ENCODE results near the gene MAN2A1. TPM values are rescaled to one million over a fixed set of nuclear protein-coding genes. Genes with fewer than 3 reads are reported as not detected.
"Not testable (repeated sequence)": the region's sequence is repeated elsewhere in the genome, so short reads cannot be mapped to it uniquely, and the experiment has no call there.

The MAN2A1 gene
- total RNA-seq, 3 donors from 2014 or later = 28.2 to 31.8 (median 30.4) TPM

- Mint-ChIP-seq H3K4me1 (ENCODE audit: low read depth) (peaks cover under 1% of the 10 kb centered on the region), H3K27me3 (ENCODE audit: low read depth) (no peaks in the 10 kb centered on the region), H3K9me3 (no peaks in the 10 kb centered on the region), H3K36me3 (ENCODE audit: insufficient read depth) (peaks cover 28% of the 10 kb centered on the region), H3K4me3 (no peak overlapping the region)
- ATAC-seq (no peak), DNase-seq (no peak)
These were observed 130.2 kb downstream of the MAN2A1 start for GRCh38 chr5:109819878-109820277.

- no peaks in the 10 kb centered on the region for H3K9me3 Mint-ChIP-seq
These were observed 133.9 kb downstream of the MAN2A1 start for GRCh38 chr5:109823597-109823996.

GRCh38 chr5:109825450-109825849, 135.7 kb downstream of the MAN2A1 start:
- Mint-ChIP-seq H3K36me3 (ENCODE audit: insufficient read depth) (peaks cover 46% of the 10 kb centered on the region), H3K9me3 (no peaks in the 10 kb centered on the region), H3K27me3 (ENCODE audit: low read depth) (no peaks in the 10 kb centered on the region), H3K4me3 (no peak overlapping the region), H3K4me1 (ENCODE audit: low read depth) (peaks cover 5% of the 10 kb centered on the region)
- ATAC-seq (no peak), DNase-seq (no peak)

More at GRCh38 chr5:109823597-109823996, 133.9 kb downstream of the MAN2A1 start:
- Mint-ChIP-seq H3K36me3 (ENCODE audit: insufficient read depth) (peaks cover 44% of the 10 kb centered on the region), H3K27me3 (ENCODE audit: low read depth) (no peaks in the 10 kb centered on the region), H3K4me3 (no peak overlapping the region), H3K4me1 (ENCODE audit: low read depth) (peaks cover 1% of the 10 kb centered on the region)
- DNase-seq = no peak
- no peak for ATAC-seq

GRCh38 chr5:109826426-109826825, 136.7 kb downstream of the MAN2A1 start:
- Mint-ChIP-seq H3K36me3 (ENCODE audit: insufficient read depth) (peaks cover 47% of the 10 kb centered on the region), H3K9me3 (no peaks in the 10 kb centered on the region), H3K4me1 (ENCODE audit: low read depth) (peaks cover 7% of the 10 kb centered on the region), H3K27me3 (ENCODE audit: low read depth) (no peaks in the 10 kb centered on the region), H3K4me3 (no peak overlapping the region)
- ATAC-seq = no peak
- no peak for DNase-seq

GRCh38 chr5:109829331-109829730, 139.6 kb downstream of the MAN2A1 start:
- no peak for DNase-seq
- no peaks in the 10 kb centered on the region for H3K9me3 Mint-ChIP-seq
- H3K36me3 Mint-ChIP-seq (ENCODE audit: insufficient read depth) = peaks cover 44% of the 10 kb centered on the region
- H3K4me1 Mint-ChIP-seq (ENCODE audit: low read depth) = peaks cover 12% of the 10 kb centered on the region
- ATAC-seq = no peak
- no peak overlapping the region for H3K4me3 Mint-ChIP-seq
- no peaks in the 10 kb centered on the region for H3K27me3 Mint-ChIP-seq (ENCODE audit: low read depth)

GRCh38 chr5:109830955-109831502, 141.3 kb downstream of the MAN2A1 start:
- Mint-ChIP-seq H3K4me1 (ENCODE audit: low read depth) (peaks cover 10% of the 10 kb centered on the region), H3K4me3 (no peak overlapping the region), H3K27me3 (ENCODE audit: low read depth) (no peaks in the 10 kb centered on the region), H3K9me3 (no peaks in the 10 kb centered on the region), H3K36me3 (ENCODE audit: insufficient read depth) (peaks cover 46% of the 10 kb centered on the region)
- DNase-seq = no peak
- ATAC-seq = no peak

- ATAC-seq; DNase-seq; H3K9me3 Mint-ChIP-seq; H3K27me3 Mint-ChIP-seq (ENCODE audit: low read depth); H3K4me3 Mint-ChIP-seq: not testable (repeated sequence)
- Mint-ChIP-seq H3K36me3 (ENCODE audit: insufficient read depth) (peaks cover 46% of the 10 kb centered on the region), H3K4me1 (ENCODE audit: low read depth) (peaks cover 10% of the 10 kb centered on the region)
These were observed 142.8 kb downstream of the MAN2A1 start for GRCh38 chr5:109832207-109833188.

- Mint-ChIP-seq H3K4me3 (no peak overlapping the region), H3K4me1 (ENCODE audit: low read depth) (peaks cover 10% of the 10 kb centered on the region), H3K9me3 (no peaks in the 10 kb centered on the region), H3K27me3 (ENCODE audit: low read depth) (no peaks in the 10 kb centered on the region), H3K36me3 (ENCODE audit: insufficient read depth) (peaks cover 47% of the 10 kb centered on the region)
- DNase-seq (no peak), ATAC-seq (no peak)
These were observed 144.2 kb downstream of the MAN2A1 start for GRCh38 chr5:109833946-109834345.

- peaks cover 5% of the 10 kb centered on the region for H3K4me1 Mint-ChIP-seq (ENCODE audit: low read depth)
- H3K9me3 Mint-ChIP-seq = no peaks in the 10 kb centered on the region
- H3K4me3 Mint-ChIP-seq = no peak overlapping the region
- DNase-seq (no peak), ATAC-seq (no peak)
- H3K36me3 Mint-ChIP-seq (ENCODE audit: insufficient read depth) = peaks cover 52% of the 10 kb centered on the region
- H3K27me3 Mint-ChIP-seq (ENCODE audit: low read depth) = no peaks in the 10 kb centered on the region
These were observed 146.6 kb downstream of the MAN2A1 start for GRCh38 chr5:109836280-109836679.

- no peak overlapping the region for H3K4me3 Mint-ChIP-seq
- peaks cover 58% of the 10 kb centered on the region for H3K36me3 Mint-ChIP-seq (ENCODE audit: insufficient read depth)
- H3K9me3 Mint-ChIP-seq = no peaks in the 10 kb centered on the region
- no peaks in the 10 kb centered on the region for H3K27me3 Mint-ChIP-seq (ENCODE audit: low read depth)
- peaks cover 5% of the 10 kb centered on the region for H3K4me1 Mint-ChIP-seq (ENCODE audit: low read depth)
- DNase-seq (no peak), ATAC-seq (no peak)
These were observed 147.6 kb downstream of the MAN2A1 start for GRCh38 chr5:109837231-109837861.

GRCh38 chr5:109838157-109838556, 148.4 kb downstream of the MAN2A1 start:
- H3K9me3 Mint-ChIP-seq = no peaks in the 10 kb centered on the region
- no peak overlapping the region for H3K4me3 Mint-ChIP-seq
- H3K27me3 Mint-ChIP-seq (ENCODE audit: low read depth) = no peaks in the 10 kb centered on the region
- DNase-seq (no peak), ATAC-seq (no peak)
- peaks cover 5% of the 10 kb centered on the region for H3K4me1 Mint-ChIP-seq (ENCODE audit: low read depth)
- H3K36me3 Mint-ChIP-seq (ENCODE audit: insufficient read depth) = peaks cover 61% of the 10 kb centered on the region

GRCh38 chr5:109844148-109844547, 154.4 kb downstream of the MAN2A1 start:
- H3K36me3 Mint-ChIP-seq (ENCODE audit: insufficient read depth) = peaks cover 75% of the 10 kb centered on the region
- no peak for ATAC-seq
- peaks cover 29% of the 10 kb centered on the region for H3K4me1 Mint-ChIP-seq (ENCODE audit: low read depth)
- DNase-seq = no peak
- peaks cover 7% of the 10 kb centered on the region for H3K9me3 Mint-ChIP-seq
- H3K27me3 Mint-ChIP-seq (ENCODE audit: low read depth) = no peaks in the 10 kb centered on the region
- H3K4me3 Mint-ChIP-seq = no peak overlapping the region

- H3K4me1 Mint-ChIP-seq (ENCODE audit: low read depth) = peaks cover 34% of the 10 kb centered on the region
- H3K27me3 Mint-ChIP-seq (ENCODE audit: low read depth) = no peaks in the 10 kb centered on the region
- DNase-seq (no peak), ATAC-seq (no peak)
- H3K9me3 Mint-ChIP-seq = peaks cover 7% of the 10 kb centered on the region
- peaks cover 77% of the 10 kb centered on the region for H3K36me3 Mint-ChIP-seq (ENCODE audit: insufficient read depth)
- no peak overlapping the region for H3K4me3 Mint-ChIP-seq
These were observed 155.0 kb downstream of the MAN2A1 start for GRCh38 chr5:109844695-109845094.

GRCh38 chr5:109848130-109848529, 158.4 kb downstream of the MAN2A1 start:
- Mint-ChIP-seq H3K36me3 (ENCODE audit: insufficient read depth) (peaks cover 64% of the 10 kb centered on the region), H3K9me3 (peaks cover 7% of the 10 kb centered on the region), H3K4me1 (ENCODE audit: low read depth) (peaks cover 59% of the 10 kb centered on the region), H3K4me3 (no peak overlapping the region), H3K27me3 (ENCODE audit: low read depth) (no peaks in the 10 kb centered on the region)
- no peak for ATAC-seq
- DNase-seq = no peak
